Right lung (tissue), 5 donors: Measurements from ENCODE around the gene EHBP1. TPM values are rescaled to one million over a fixed set of nuclear protein-coding genes. Genes with fewer than 3 reads are reported as not detected.
"Not testable (repeated sequence)": the region's sequence is repeated elsewhere in the genome, so short reads cannot be mapped to it uniquely, and the experiment has no call there.

ENCODE experiments used
- DNase-seq, 2 donors: peaks; one replicate each; pipeline ENCODE4 v3.0.0-alpha.2; 2013
- polyA plus RNA-seq, 5 donors: library from polyadenylated mRNA; unstranded; fragments of 120-200 nt; gene quantifications; one replicate each; pipeline versions ENCODE4 v1.2.1 to v1.2.3, GENCODE V29; 2013; ENCODE audit warnings: inconsistent platforms in 1 of 5, low replicate concordance in 1 of 5; ENCODE audit not compliant: insufficient read length in 5 of 5, insufficient read depth in 1 of 5

The EHBP1 gene
- polyA plus RNA-seq, 5 donors = 30.5 to 48.4 (median 39.6) TPM

- DNase-seq = no peak
These were observed 307.9 kb downstream of the EHBP1 start for GRCh38 chr2:63013438-63013837.

- DNase-seq = no peak
These were observed 309.9 kb downstream of the EHBP1 start for GRCh38 chr2:63015389-63015788.

- no peak for DNase-seq
These were observed 312.9 kb downstream of the EHBP1 start for GRCh38 chr2:63018439-63018838.

- DNase-seq = not testable (repeated sequence)
These were observed 314.2 kb downstream of the EHBP1 start for GRCh38 chr2:63019686-63020085.

GRCh38 chr2:63023444-63023843 is 317.9 kb downstream of the EHBP1 start:
- no peak for DNase-seq

GRCh38 chr2:63027220-63027619 is 321.7 kb downstream of the EHBP1 start:
- DNase-seq = no peak

GRCh38 chr2:63029058-63029457 is 323.5 kb downstream of the EHBP1 start:
- no peak for DNase-seq

GRCh38 chr2:63034526-63034925 is 329.0 kb downstream of the EHBP1 start:
- no peak for DNase-seq

GRCh38 chr2:63035169-63035568 is 329.7 kb downstream of the EHBP1 start:
- DNase-seq = no peak

GRCh38 chr2:63035660-63036059 is 330.1 kb downstream of the EHBP1 start:
- no peak for DNase-seq

- DNase-seq = no peak
These were observed 332.5 kb downstream of the EHBP1 start for GRCh38 chr2:63038034-63038433.

GRCh38 chr2:63040586-63040985 is 335.1 kb downstream of the EHBP1 start:
- DNase-seq = no peak

- DNase-seq = no peak
These were observed 336.1 kb downstream of the EHBP1 start for GRCh38 chr2:63041592-63041991.

GRCh38 chr2:63044362-63045327 is 339.1 kb downstream of the EHBP1 start:
- no peak for DNase-seq

- no peak for DNase-seq
These were observed 341.0 kb downstream of the EHBP1 start for GRCh38 chr2:63046552-63046951.

- DNase-seq = no peak
These were observed 341.4 kb downstream of the EHBP1 start for GRCh38 chr2:63046961-63047320.

- DNase-seq = no peak
These were observed 342.1 kb downstream of the EHBP1 start for GRCh38 chr2:63047321-63048279.

- DNase-seq = peak in 1 of 2 donors; percentile 57
These were observed 343.1 kb downstream of the EHBP1 start for GRCh38 chr2:63048367-63049171.

- no peak for DNase-seq
These were observed 343.9 kb downstream of the EHBP1 start for GRCh38 chr2:63049211-63049969.

GRCh38 chr2:63049970-63050333 is 344.4 kb downstream of the EHBP1 start:
- no peak for DNase-seq
